Measurements from ENCODE around the gene CTSA. TPM values are rescaled to one million over a fixed set of nuclear protein-coding genes. Genes with fewer than 3 reads are reported as not detected.

CTSA gene
- total RNA-seq, 3 donors from 2014 or later: 42.0 to 136 (median 55.6) TPM

- no peak for DNase-seq (ENCODE audit: low spot score in 2 of 2)
- H3K9me3 ChIP-seq: no peaks in the 10 kb centered on the region
- H3K27ac ChIP-seq: peak overlapping the region; percentile 43 to 82
- H3K4me3 ChIP-seq: no peak overlapping the region
- intact Hi-C loops (cut with DNase I; ENCODE audit: low total_unique reads): no loop called here
- TF ChIP-seq CTCF (IDR thresholded peaks at IDR 0.05): no peak
- no peak for TF ChIP-seq POLR2AphosphoS5 (IDR thresholded peaks at IDR 0.05)
- no peak for TF ChIP-seq POLR2A (IDR thresholded peaks at IDR 0.05)
- no peaks in the 10 kb centered on the region for H3K4me1 ChIP-seq
- H3K36me3 ChIP-seq: peaks cover 16% of the 10 kb centered on the region
- H3K27me3 ChIP-seq: no peaks in the 10 kb centered on the region
Observed at GRCh38 chr20:45945678-45946148, 54.6 kb downstream of the CTSA start.

- Histone ChIP-seq H3K4me3 (no peak overlapping the region), H3K9me3 (no peaks in the 10 kb centered on the region), H3K27ac (peak overlapping the region; percentile 43 to 82), H3K4me1 (no peaks in the 10 kb centered on the region), H3K36me3 (peaks cover 16% of the 10 kb centered on the region), H3K27me3 (no peaks in the 10 kb centered on the region)
- intact Hi-C loops (cut with DNase I; ENCODE audit: low total_unique reads): no loop called here
- DNase-seq (ENCODE audit: low spot score in 2 of 2): peak in 1 of 2 donors; percentile 65
- TF ChIP-seq CTCF (IDR thresholded peaks at IDR 0.05): no peak
- peak in 2 of 3 donors; percentile 37 to 49 for TF ChIP-seq POLR2AphosphoS5 (IDR thresholded peaks at IDR 0.05)
Observed at GRCh38 chr20:45946149-45946970, 55.2 kb downstream of the CTSA start.

- DNase-seq (ENCODE audit: low spot score in 2 of 2): no peak
- no peak overlapping the region for H3K4me3 ChIP-seq
- no peaks in the 10 kb centered on the region for H3K4me1 ChIP-seq
- intact Hi-C loops (cut with DNase I; ENCODE audit: low total_unique reads): no loop called here
- no peaks in the 10 kb centered on the region for H3K27me3 ChIP-seq
- H3K9me3 ChIP-seq: no peaks in the 10 kb centered on the region
- H3K27ac ChIP-seq: peak overlapping the region; percentile 43 to 79
- no peak for TF ChIP-seq POLR2AphosphoS5 (IDR thresholded peaks at IDR 0.05)
- no peak for TF ChIP-seq CTCF (IDR thresholded peaks at IDR 0.05)
- TF ChIP-seq POLR2A (IDR thresholded peaks at IDR 0.05): no peak
- H3K36me3 ChIP-seq: peaks cover 16% of the 10 kb centered on the region
Observed at GRCh38 chr20:45947110-45947866, 56.2 kb downstream of the CTSA start.

- H3K9me3 ChIP-seq: no peaks in the 10 kb centered on the region
- peak overlapping the region; percentile 10 to 21 for H3K27ac ChIP-seq
- TF ChIP-seq CTCF (IDR thresholded peaks at IDR 0.05) (no peak), POLR2AphosphoS5 (IDR thresholded peaks at IDR 0.05) (no peak), POLR2A (IDR thresholded peaks at IDR 0.05) (no peak)
- no peaks in the 10 kb centered on the region for H3K27me3 ChIP-seq
- H3K4me1 ChIP-seq: no peaks in the 10 kb centered on the region
- intact Hi-C loops (cut with DNase I; ENCODE audit: low total_unique reads): no loop called here
- DNase-seq (ENCODE audit: low spot score in 2 of 2): no peak
- H3K4me3 ChIP-seq: no peak overlapping the region
- peaks cover 11% of the 10 kb centered on the region for H3K36me3 ChIP-seq
Observed at GRCh38 chr20:45948261-45948733, 57.2 kb downstream of the CTSA start.

Other genes with a start within 250 kb of the CTSA start
- gene WFDC11, start 221.1 kb upstream of the CTSA start, total RNA-seq: not detected
- gene WFDC13, start 189.3 kb upstream of the CTSA start, total RNA-seq: not detected
- gene WFDC10B, start 186.3 kb upstream of the CTSA start, total RNA-seq: not detected
- not detected for gene SPINT4, start 169.0 kb upstream of the CTSA start, total RNA-seq
- under 1 TPM in 1 of 3 donors, not detected in 2; 0.73 TPM for gene WFDC3, start 99.5 kb upstream of the CTSA start, total RNA-seq
- 10 to 100 TPM; 20.8 to 33.8 (median 26.2) TPM for gene DNTTIP1, start 99.4 kb upstream of the CTSA start, total RNA-seq
- 1 to 10 TPM in 2 of 3 donors, under 1 TPM in 1; 0.98 to 5.9 (median 1.2) TPM for gene UBE2C, start 78.7 kb upstream of the CTSA start, total RNA-seq
- 1 to 10 TPM; 2.0 to 4.8 (median 2.6) TPM for gene TNNC2, start 64.0 kb upstream of the CTSA start, total RNA-seq
- 100 to 1,000 TPM in 1 of 3 donors, 10 to 100 TPM in 2; 55.0 to 138 (median 66.9) TPM for gene SNX21, start 57.5 kb upstream of the CTSA start, total RNA-seq
- gene ACOT8, start 33.9 kb upstream of the CTSA start, total RNA-seq: 10 to 100 TPM; 33.4 to 48.9 (median 37.3) TPM
- 1 to 10 TPM; 1.9 to 5.4 (median 4.9) TPM for gene ZSWIM3, start 33.7 kb upstream of the CTSA start, total RNA-seq
- gene ZSWIM1, start 10.1 kb upstream of the CTSA start, total RNA-seq: 10 to 100 TPM in 1 of 3 donors, 1 to 10 TPM in 2; 6.9 to 11.4 (median 7.5) TPM
- gene SPATA25, start 3.7 kb upstream of the CTSA start, total RNA-seq: 1 to 10 TPM; 3.4 to 3.9 (median 3.7) TPM
- 1 to 10 TPM; 7.5 to 9.7 (median 8.8) TPM for gene NEURL2, start 127 bp upstream of the CTSA start, total RNA-seq
- gene PLTP, start 20.8 kb downstream of the CTSA start, total RNA-seq: 100 to 1,000 TPM in 1 of 3 donors, 10 to 100 TPM in 2; 78.3 to 405 (median 100.0) TPM
- gene PCIF1, start 43.3 kb downstream of the CTSA start, total RNA-seq: 10 to 100 TPM; 28.2 to 40.2 (median 30.8) TPM
- gene ZNF335, start 80.9 kb downstream of the CTSA start, total RNA-seq: 10 to 100 TPM; 12.6 to 25.9 (median 20.6) TPM
- 1 to 10 TPM in 2 of 3 donors, under 1 TPM in 1; 0.98 to 7.8 (median 5.9) TPM for gene MMP9, start 117.6 kb downstream of the CTSA start, total RNA-seq
- under 1 TPM in 1 of 3 donors, not detected in 2; 0.33 TPM for gene SLC12A5, start 137.9 kb downstream of the CTSA start, total RNA-seq
- gene NCOA5, start 198.6 kb downstream of the CTSA start, total RNA-seq: 10 to 100 TPM; 30.1 to 59.7 (median 36.1) TPM
- gene CD40, start 227.0 kb downstream of the CTSA start, total RNA-seq: 10 to 100 TPM; 11.7 to 21.6 (median 17.0) TPM